HG03039 (cell line): ENCODE measurements around the gene AFG3L2.

Source experiments
- ATAC-seq: cut with Tn5 transposase; IDR thresholded peaks from one replicate; pipeline ENCODE4 v1.9.1; 2021; ENCODE audit warnings: mild to moderate bottlenecking, moderate library complexity; ENCODE audit not compliant: unreplicated experiment

AFG3L2 gene

DNA sequence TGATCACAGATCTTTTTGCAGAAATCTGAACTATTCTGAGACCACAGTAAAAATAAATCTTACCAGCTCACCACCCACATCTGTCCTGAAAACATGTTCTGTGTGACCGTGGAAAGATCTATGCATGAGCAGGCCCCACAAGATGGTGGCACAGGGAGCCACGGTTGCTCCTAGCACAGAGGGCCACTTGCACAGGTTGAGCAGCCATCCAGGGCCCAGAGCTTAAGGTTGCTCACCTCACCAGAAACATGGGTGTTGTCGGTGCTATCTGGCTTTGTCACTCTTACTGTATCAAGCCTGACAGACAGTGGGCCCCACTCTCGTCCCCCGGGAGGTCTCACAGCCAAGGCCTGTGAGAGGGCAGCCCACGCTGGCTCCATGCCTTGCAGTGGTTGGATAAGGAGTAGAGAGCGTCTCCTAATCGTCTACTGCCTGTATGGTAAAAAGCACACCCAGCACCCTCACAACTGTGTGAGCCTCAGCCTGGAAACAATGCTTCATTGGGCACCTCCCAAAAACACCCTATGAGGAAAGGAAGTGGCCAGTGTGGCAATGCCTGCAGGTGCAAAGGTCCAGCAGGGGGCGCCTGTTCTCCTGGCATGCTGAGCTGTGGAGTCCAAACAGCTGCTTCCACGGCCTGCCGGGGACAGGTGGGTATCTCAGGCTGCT lies 49.4 kb downstream of the AFG3L2 start:
- ATAC-seq: no peak

DNA sequence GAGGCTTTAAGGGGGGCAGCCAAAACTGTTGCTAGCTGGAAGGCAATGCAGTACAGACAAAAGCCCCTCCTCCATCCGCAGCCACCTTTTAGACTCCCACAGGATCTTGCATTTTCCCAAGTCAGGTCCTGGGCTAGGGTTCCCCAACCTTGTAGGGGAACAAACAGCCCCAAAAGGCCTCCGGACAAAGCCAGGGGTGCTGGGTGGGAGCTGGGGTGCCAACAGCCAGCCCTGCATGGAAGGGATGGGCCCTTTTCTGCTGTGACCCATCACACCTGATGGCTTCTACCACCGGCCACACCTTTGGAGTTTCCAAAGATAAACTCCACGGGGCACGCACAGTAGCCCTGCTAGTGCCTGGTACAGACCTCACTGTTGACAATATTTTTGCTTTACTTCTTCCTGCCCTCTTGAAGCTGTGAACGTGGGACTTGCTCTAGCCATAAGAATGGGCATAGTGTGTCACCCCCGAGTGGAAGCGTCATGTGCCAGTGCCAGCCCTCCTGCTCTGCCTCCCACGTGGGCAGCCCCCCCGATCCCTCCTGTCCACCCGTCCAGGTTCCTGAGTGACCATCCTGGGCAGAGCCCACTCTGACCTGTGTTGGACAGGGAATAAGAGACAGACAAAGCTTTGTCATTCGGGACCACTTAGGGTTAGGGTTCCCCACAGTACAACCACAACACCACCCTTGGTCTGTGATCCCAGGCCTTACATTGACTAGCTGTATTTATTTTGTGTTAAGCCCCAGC lies 50.1 kb downstream of the AFG3L2 start:
- no peak for ATAC-seq

DNA sequence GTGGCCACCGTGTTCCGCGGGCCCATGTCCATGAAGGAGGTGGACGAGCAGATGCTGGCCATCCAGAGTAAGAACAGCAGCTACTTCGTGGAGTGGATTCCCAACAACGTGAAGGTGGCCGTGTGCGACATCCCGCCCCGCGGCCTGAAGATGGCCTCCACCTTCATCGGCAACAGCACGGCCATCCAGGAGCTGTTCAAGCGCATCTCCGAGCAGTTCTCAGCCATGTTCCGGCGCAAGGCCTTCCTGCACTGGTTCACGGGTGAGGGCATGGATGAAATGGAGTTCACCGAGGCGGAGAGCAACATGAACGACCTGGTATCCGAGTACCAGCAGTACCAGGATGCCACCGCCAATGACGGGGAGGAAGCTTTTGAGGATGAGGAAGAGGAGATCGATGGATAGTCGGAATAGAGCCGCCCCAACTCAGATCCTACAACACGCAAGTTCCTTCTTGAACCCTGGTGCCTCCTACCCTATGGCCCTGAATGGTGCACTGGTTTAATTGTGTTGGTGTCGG lies 51.2 kb downstream of the AFG3L2 start:
- ATAC-seq: no peak

DNA sequence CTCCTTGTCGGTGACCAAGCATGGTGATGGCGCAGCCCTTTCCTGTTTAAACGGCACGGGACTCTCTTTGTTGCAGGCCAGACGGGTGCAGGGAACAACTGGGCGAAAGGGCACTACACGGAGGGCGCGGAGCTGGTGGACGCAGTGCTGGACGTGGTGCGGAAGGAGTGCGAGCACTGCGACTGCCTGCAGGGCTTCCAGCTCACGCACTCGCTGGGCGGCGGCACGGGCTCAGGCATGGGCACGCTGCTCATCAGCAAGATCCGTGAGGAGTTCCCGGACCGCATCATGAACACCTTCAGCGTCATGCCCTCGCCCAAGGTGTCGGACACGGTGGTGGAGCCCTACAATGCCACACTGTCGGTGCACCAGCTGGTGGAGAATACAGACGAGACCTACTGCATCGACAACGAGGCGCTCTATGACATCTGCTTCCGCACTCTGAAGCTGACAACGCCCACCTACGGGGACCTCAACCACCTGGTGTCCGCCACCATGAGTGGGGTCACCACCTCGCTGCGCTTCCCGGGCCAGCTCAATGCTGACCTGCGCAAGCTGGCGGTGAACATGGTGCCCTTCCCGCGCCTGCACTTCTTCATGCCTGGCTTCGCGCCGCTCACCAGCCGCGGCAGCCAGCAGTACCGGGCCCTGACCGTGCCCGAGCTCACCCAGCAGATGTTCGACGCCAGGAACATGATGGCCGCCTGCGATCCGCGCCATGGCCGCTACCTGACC lies 51.9 kb downstream of the AFG3L2 start:
- ATAC-seq: no peak

DNA sequence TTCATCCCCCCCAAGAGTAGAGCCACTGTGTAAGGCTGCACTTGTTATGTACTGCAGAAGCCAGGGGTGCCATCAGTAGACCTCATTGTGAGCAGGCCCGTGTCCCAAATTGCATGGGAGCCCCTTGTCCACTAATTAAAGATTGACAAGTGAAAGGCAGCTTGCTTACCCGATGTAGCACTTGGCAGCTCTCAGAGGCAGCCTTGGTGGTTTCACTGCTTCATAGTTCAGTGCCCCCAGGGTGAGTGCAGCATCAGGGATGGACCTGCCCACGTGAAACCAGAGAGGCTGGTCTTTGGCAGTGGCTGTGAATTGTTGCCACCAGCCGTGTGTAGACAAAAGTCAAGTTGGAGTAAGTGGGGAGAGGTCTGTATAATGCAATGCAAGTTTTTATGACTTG lies 55.7 kb downstream of the AFG3L2 start:
- ATAC-seq: no peak

DNA sequence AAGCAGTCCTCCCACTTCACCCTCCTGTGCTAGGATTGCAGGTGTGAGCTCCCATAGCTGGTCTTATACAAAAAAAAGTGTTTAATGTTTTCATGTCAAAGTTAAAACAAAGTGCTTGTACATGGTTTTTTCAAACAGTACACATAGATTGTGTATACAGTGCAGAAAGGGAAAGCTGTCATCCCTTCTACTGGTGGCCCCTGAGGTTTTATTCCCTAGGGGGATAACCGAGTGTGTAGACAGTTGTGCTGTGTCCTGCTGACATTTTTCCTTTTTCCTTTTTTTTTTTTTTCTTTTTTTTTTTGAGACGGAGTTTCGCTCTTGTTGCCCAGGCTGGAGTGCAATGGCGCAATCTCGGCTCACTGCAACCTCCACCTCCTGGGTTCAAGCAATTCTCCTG lies 58.2 kb downstream of the AFG3L2 start:
- no peak for ATAC-seq

DNA sequence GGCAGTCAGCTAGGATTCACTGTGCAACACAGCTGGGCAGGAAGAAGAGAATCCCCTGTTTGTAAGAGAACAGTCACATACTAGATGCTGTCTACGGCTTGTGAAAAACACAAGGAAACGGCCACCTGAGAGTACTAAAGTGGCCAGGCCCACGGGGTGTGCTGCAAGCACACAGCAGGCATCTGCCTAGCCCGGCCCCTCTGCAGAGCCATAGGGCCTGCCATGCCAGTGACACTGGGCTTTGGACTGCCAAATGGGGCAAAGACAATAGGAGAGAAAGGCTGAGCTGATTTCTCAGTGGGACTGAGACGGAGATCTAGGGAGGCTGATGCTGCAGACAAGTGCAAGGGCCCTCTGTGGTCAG lies 58.7 kb downstream of the AFG3L2 start:
- no peak for ATAC-seq

DNA sequence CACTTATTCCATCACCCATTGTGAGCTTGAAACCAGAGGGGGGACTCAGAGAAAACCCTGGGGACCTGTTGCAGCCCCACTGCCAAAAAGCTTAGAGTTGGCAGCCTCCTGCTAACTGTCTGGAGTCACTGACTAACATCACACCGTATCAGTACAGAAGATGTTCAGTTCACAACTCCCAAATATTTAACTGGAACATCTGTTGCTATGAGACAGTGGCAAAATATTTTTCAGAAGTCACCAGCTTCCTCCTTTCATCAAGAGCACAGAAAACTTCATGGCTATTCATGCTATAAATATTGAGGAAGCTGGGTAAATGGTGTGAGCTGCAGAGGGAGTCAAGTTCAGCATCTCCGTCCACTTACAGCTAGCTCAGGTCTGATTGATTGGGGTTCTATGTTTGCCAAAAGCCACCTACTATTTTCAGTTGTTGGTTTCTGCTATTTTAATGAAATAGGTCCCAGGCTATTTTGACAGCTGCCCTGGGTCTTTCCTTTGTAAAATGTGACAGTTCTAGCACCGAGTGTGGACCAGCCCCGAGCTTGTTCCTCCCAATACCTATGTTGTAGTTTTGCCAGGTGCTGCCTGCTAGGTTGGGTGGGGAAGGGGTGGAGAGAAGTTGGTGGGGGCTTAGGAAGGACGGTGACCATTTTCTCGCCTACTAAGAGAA lies 59.2 kb downstream of the AFG3L2 start:
- no peak for ATAC-seq

DNA sequence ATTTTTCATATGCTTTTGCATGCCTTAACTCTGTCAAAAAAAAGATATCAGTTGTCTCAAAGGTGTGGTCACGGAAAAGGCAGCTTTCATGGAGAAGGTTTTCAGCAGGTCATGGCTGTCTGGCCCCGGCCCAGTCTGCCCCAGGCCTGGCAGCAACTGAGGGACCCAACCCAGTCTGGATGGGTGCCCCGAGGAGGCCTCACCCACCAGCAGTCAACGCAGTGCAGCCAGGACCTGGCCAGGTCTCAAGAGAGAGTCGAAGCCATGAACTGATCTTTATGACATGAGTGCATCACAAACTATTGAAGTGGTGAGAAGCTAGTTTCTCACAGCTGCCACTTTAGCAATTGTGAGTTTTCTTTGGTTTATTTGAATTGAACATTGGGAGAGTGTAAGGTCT lies 61.1 kb downstream of the AFG3L2 start:
- no peak for ATAC-seq

DNA sequence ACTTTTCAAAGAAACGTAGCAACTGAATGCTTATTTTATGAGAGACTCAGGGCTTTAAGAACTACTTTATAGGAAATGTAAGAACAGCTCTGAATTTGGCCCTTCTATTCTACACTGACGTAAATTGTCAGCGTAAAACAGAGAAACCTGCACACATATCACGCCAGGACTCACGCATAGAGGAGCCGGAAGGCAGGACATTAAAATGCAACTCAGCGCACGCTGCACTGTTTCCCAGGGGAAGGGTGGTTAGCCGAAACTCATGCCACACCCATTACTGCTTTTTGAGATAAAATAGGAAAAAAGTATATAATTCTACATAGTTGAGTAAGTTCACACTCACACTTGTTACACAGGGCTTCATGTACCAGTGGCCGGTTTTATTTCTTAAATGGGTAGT lies 61.5 kb downstream of the AFG3L2 start:
- no peak for ATAC-seq

DNA sequence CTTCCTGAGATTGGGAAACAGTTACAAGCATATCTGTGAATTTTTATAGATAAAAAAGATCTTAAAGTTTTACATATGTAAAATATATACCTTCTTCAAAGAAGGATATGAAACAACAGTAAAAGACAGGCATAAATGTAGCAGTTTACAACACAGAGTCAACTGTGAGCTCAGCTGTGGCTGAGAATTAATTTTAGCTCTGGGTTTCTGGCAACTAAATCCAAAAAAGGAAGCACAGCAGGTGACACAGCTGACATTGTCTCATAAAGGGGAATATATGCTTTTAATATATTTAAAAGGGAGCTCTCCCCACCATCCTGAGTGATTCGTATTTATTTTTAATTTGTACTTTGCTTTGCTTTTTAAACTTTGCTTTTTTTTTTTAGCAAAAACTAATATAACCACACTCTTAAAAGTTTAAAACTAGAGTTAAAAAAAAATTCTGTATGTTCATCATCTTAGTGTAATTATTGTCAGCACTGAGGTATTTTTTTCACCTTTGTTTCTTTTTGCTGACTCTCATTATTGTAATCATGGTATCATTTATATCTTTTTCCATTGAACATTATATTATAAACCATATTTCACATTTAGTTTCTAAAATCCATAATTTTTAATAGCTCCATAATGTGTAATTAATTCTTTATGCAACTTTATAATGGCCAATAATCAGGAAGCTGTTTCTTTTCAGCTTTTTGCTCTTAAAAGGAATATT lies 62.3 kb downstream of the AFG3L2 start:
- ATAC-seq: no peak

DNA sequence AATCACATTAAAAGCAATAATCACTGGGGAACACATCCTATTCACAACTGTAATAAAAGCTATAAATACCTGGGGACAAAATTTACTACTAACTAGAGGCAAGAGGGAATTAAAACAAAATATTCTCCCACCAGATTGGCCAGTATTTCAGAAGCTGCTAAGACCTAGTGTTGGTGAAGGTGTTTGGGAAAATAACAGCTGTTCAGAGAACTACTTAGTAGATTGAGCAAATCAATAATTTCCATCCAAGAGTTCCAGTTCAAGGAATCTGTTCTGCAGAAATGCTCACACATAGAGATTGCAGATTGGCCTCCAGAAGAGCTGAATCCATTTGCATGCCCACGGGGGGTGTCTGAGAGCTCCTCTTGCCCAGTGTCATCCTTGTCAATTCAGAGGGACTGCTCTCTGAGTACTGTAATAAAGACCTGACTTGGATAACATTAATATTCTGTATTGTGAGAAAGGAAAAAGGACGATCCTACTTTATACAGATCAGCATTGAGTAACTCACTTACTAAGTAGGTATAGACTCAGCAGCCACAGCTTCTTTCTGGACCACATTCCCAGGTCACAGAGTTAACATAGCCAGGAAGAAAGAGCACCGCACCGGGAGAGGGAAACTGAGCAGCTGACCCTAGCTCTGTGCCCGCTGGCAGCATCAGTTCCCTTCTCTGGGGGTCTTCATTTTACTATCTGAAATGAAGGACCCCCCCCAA lies 63.3 kb downstream of the AFG3L2 start:
- ATAC-seq: no peak

DNA sequence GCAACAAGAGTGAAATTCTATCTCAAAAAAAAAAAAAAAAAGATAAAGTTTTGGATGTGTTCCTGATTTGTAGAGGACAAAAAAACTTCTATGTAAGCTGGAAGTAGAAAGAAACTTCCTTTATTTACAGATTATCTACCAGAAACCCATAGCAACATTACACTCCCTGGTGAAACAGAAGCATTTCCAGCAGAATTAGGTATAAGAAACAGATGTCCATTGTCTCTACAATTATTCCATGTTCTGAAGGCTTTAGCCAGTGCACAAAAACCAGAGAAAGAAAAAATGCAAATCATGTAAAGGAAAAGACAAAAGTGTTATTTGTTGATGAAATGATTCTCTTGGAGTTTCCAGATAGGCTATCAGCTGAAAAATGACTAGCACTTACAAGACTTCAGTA lies 64.1 kb downstream of the AFG3L2 start:
- ATAC-seq: no peak

DNA sequence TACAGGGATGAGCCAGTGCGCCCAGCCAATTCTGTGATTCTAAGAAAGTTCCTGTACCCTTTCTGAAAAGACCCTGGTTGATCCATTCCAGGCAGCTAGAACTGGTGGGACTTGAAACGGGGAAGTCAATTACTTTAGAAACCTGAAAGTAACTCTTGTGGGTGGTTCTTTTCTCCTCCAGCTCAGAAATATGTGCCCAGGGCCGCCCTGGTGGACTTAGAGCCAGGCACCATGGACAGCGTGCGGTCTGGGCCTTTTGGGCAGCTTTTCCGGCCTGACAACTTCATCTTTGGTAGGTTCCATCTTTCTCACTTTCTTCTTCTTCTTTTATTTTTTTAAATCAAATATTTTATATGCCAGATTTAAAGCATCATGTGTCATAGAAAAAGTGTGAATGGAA lies 66.3 kb downstream of the AFG3L2 start:
- no peak for ATAC-seq

DNA sequence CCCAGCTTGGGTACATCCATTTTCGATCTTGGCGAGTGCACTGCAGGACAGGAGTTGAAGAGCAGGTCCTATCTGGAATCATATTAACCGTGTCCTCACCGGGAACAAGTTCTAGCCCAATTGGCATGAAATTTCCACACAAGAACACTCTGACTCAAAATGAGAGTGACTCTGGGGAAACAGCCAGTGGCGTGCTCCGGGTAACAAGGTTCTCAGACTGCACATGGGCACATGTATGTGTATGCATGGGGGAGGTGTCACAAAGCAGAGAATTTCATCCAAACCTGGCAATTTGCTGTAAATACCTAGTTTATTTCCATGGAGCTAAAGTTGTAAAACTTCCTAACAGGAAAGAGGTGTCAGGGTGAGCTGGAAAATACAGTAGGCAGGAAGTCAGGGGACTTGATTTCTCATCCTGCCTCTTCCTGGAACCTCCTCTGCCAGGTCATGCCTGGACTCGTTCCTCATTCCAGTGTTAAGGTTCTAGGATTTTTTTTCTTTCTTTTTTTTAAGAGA lies 67.3 kb downstream of the AFG3L2 start:
- no peak for ATAC-seq

DNA sequence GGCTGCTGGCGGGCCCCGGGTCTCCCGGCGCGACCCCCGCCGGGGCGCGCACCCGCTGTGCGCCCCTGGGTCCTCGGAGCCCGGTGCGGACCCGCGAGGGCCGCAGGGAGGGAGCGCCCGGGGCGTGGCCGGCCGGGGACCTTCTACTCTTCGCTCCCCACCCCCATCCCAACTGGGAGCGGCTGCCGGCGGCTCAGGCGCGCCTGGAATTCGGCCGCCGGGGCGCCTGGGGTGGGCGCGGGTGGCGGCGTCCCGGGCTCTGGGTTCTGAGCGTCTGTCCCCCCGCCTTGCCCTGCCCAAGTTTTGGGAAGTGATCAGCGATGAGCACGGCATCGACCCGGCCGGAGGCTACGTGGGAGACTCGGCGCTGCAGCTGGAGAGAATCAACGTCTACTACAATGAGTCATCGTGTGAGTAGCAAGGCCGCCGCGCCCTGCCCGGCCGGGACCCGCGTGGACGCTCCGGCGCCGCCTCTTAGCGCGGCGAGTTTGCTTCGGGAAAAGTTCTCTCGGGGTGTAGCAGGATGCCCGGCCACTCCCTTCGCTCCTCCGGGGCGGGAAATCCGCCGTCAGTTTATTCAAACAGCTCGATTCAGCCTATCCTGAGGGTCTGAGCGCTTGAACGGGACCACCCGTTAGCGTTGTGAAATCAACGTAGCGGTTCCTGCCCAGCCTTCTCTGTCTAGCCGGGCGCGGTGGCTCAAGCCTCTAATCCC lies 68.5 kb downstream of the AFG3L2 start:
- peak; percentile 57 for ATAC-seq

DNA sequence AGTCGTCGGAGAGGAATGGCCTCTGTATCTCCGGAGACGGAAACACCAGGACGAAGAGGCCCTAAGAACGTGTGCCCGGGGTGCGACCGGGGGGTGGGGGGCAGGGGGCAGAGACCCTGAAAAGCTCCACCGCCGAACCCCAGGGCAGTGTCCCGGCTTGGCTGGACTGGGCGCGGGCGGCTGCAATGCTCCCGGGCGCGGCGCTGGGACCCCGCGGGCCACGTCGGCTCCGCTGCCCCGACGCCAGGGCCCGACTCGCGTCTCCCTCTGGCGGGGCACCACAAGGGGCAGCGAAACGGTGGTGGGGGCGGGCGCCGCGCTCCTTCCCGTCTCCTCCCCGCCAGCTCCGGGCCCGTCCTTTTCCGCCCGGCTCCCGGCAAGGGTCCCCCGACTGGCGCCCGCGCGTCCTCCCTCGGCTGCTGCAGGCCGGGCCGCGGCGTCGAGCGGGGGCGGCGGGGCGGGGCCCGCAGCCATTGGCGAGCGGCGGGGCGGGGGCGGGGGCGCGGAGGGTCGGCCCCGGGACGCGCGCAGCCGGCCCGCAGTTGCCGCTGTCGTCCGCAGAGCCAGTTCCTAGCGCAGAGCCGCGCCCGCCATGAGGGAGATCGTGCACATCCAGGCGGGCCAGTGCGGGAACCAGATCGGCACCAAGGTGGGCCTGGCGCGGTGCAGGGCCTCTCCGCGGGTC lies 69.2 kb downstream of the AFG3L2 start, which contains the start of gene TUBB6:
TSS of gene TUBB6 (plus strand) at position 541 of the 685 bp plus-strand sequence. CDS start at position 593, 52 bp downstream.
- ATAC-seq: peak; percentile 50
